GM10248 (cell line): ENCODE data around the gene BEX4.
A peak's percentile ranks its signal among the peaks of the same experiment; 100 is the strongest.
"Not testable (repeated sequence)": the region's sequence is repeated elsewhere in the genome, so short reads cannot be mapped to it uniquely, and the experiment has no call there.

ENCODE experiments used
- CTCF ChIA-PET: fragments of 300-600 bp; sonication (Branson Sonifier 250); formaldehyde crosslinking; extraction: SDS; loops from one replicate; lab custom pipeline; 2021; ENCODE audit warnings: antibody characterized with exemption; lab: Yijun Ruan, JAX
- POLR2A ChIA-PET: fragments of 350-650 bp; sonication (Branson Sonifier 250); formaldehyde crosslinking; extraction: SDS; loops from one replicate; lab custom pipeline; 2020; ENCODE audit warnings: antibody characterized with exemption; lab: Yijun Ruan, JAX
- DNase-seq: peaks from one replicate; pipeline ENCODE4 v3.0.0; 2012; ENCODE audit errors: extremely low spot score
- CTCF ChIP-seq: IDR thresholded peaks from 2 replicates; pipeline ENCODE4 v1.5.1; 2012; ENCODE audit warnings: mild to moderate bottlenecking, low read depth; ENCODE audit errors: extremely low read depth, missing control alignments, control extremely low read depth

Gene BEX4

DNA sequence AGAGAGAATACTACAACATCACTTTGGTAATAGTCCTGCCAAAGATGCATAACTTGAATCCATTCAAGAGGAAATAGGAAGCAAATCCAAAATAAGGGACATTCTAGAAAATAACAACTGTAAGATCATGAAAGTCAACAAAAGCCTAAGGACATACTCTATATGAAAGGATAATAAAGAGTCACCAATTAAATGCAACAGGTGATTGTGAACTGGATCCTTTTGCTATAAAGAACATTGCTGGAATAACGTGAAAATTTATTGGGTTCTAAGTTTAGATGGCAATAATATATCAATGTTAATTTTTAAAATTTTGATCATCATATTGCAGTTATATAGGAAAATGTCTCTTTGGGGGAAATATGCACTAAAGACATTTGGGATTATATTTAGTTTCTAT, 20.0 kb downstream of the BEX4 start:
- CTCF ChIA-PET = no interaction called here
- POLR2A ChIA-PET = no interaction called here
- TF ChIP-seq CTCF = no peak
- DNase-seq = no peak

GRCh38 chrX:103235608-103236007, 20.7 kb downstream of the BEX4 start:
- CTCF ChIA-PET, POLR2A ChIA-PET, DNase-seq: not testable (repeated sequence)

- DNase-seq = no peak
- CTCF ChIA-PET = no interaction called here
- TF ChIP-seq CTCF = no peak
- POLR2A ChIA-PET = no interaction called here
These were observed 21.4 kb downstream of the BEX4 start for GRCh38 chrX:103236296-103236695.

GRCh38 chrX:103240155-103240554, 25.2 kb downstream of the BEX4 start:
- POLR2A ChIA-PET = no interaction called here
- no peak for TF ChIP-seq CTCF
- CTCF ChIA-PET = no interaction called here

DNA sequence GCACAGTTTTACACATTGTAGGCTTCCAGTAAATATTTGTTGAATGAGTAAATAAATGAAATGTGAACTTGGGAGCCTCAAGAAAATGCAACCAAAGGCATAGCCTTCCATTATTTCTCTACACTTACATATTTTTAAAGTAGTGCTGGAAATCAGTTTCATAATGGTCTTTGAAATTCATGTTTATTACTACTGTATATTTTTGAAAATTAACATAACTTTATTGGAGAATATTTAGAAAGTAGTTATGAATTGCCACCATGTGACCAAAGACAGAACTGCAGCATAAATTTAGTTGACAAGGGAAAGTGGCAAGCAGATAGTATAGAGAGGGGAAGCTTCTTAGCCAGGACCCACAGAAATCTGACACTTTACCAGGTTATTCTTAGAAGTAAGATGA, 33.6 kb downstream of the BEX4 start:
- DNase-seq = peak; percentile 18
- CTCF ChIA-PET = interaction anchor here (1.0 to 2.4 kb wide), 4 partner anchors 8 to 298 kb away, joined by 3 to 10 read pairs (median 4); no protein-coding TSS in a partner anchor
- TF ChIP-seq CTCF = peak; percentile 36
- POLR2A ChIA-PET = no interaction called here

More at GRCh38 chrX:103240155-103240554, 25.2 kb downstream of the BEX4 start:
- DNase-seq = no peak

DNA sequence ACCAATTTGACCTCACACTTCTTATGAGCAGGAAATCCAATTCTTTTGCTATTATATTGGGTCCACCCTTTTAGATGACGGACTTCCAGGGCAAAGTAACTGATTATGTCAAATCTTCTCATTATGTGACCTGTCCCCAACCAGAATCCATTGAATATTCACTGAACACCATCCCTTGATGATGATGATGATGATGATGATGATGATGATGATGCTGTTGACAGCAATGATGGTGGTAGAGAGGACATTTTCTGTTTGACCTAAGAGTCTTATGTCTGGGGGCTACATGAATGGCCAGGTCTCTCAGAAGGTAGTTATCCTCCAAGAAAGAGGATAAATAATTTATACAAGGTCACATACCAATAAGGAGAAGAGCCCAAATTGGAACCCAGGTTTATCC, 34.9 kb downstream of the BEX4 start:
- TF ChIP-seq CTCF = no peak
- ChIA-PET CTCF (interaction anchor here (2.4 kb wide), 1 partner anchor 39 kb away, joined by 10 read pairs; no protein-coding TSS in a partner anchor), POLR2A (no interaction called here)
- no peak for DNase-seq

- DNase-seq = no peak
- ChIA-PET POLR2A (no interaction called here), CTCF (interaction anchor here (0.9 to 1.5 kb wide), 2 partner anchors 17 to 40 kb away, joined by 3 read pairs; no protein-coding TSS in a partner anchor)
- TF ChIP-seq CTCF = no peak
These were observed 36.1 kb downstream of the BEX4 start for GRCh38 chrX:103250977-103251376.
